Adrenal gland (tissue), 12 donors: ENCODE data around the gene WFS1. TPM values are rescaled to one million over a fixed set of nuclear protein-coding genes. Genes with fewer than 3 reads are reported as not detected.

Source experiments
- DNase-seq, 7 donors: peaks; one replicate each; pipeline ENCODE4 v3.0.0-alpha.2; 2019 to 2020
- H3K27ac ChIP-seq, 5 donors: fragments of 200-600 bp; sonication (generic) in 4 of 5; 1 replicate in 3 of 5; 2 replicates in 2 of 5; pipeline versions ENCODE4 v1.5.1 to v1.8.0; 2016 to 2020; ENCODE audit warnings: mild to moderate bottlenecking in 1 of 5
- H3K27me3 ChIP-seq: fragments of 200-600 bp; 2 replicates; pipeline ENCODE4 v1.8.0; 2021
- H3K36me3 ChIP-seq, 2 donors: fragments of 200-600 bp; replicated peaks in 1 of 2; 1 replicate in 1 of 2; 2 replicates in 1 of 2; pipeline versions ENCODE4 v1.5.1 to v1.8.0; 2018 to 2022
- H3K4me1 ChIP-seq, 2 donors: fragments of 200-600 bp; replicated peaks in 1 of 2; 1 replicate in 1 of 2; 2 replicates in 1 of 2; pipeline versions ENCODE4 v1.5.1 to v1.8.0; 2018 to 2021
- H3K4me3 ChIP-seq, 4 donors: fragments of 200-600 bp; sonication (generic) in 3 of 4; one replicate each; pipeline ENCODE4 v1.5.1; 2016 to 2018
- H3K9me3 ChIP-seq, 3 donors: fragments of 200-600 bp; sonication (generic) in 1 of 3; replicated peaks in 1 of 3; 1 replicate in 2 of 3; 2 replicates in 1 of 3; pipeline versions ENCODE4 v1.5.1 to v1.8.0; 2016 to 2021
- CTCF ChIP-seq, 6 experiments: fragments of 450-650 bp in 4 of 6; fragments of 200-600 bp in 2 of 6; sonication (generic) in 1 of 6; IDR thresholded peaks; 1 replicate in 5 of 6; 2 replicates in 1 of 6; pipeline versions ENCODE4 v1.5.1 to v1.8.0; 2016 to 2021; ENCODE audit warnings: antibody characterized with exemption in 6 of 6, mild to moderate bottlenecking in 2 of 6, moderate library complexity in 1 of 6
- POLR2A ChIP-seq, 2 donors: fragments of 450-650 bp; IDR thresholded peaks; one replicate each; pipeline ENCODE4 v1.6.1; 2017; ENCODE audit warnings: antibody characterized with exemption in 2 of 2, mild to moderate bottlenecking in 2 of 2, moderate library complexity in 1 of 2
- WGBS, 4 donors: extraction: QIAGEN DNeasy Blood & Tissue Kit in 2 of 4; methylation state at CpG; one replicate each; pipeline versions ENCODE4 v1.1.5 to v1.1.7; 2013 to 2017; 5-methylcytosine and 5-hydroxymethylcytosine counted together
- intact Hi-C, 2 donors: fragments of 100-400 bp; cut with DNase I; formaldehyde crosslinking; loops; one replicate each; pipeline versions ENCODE4 v1.14.1 to v1.15.0; 2022 to 2023
- polyA plus RNA-seq, 3 donors: library from polyadenylated mRNA; stranded (reverse); fragments of 200-250 nt in 2 of 3; fragments of 350-450 nt in 1 of 3; fragmentation: Illumina TruSeq in 1 of 3; extraction: RNeasy Lipid Tissue Mini Kit (QIAGEN cat#74804) in 1 of 3; gene quantifications; one replicate each; pipeline ENCODE4 v1.2.3, GENCODE V29; 2013 to 2014
- total RNA-seq, 9 donors: library from RNA; depleted of rRNA in 4 of 9; stranded (reverse); fragments of >200 nt in 4 of 9; fragments of 120-200 nt in 1 of 9; fragmentation: NEBNext Ultra II Directional in 1 of 9; extraction: Animal tissue kit (Norgen Biotek cat#: 25700) in 1 of 9; gene quantifications; one replicate each; pipeline versions ENCODE4 v1.1.0 to v1.2.4, GENCODE V29; 2013 to 2023
- donor health status: healthy with polysubstance abuse.
- donor health status: Bipolar disorder and iron deficiency.
- donor health status: DM: yes; HTN: yes; CAD: no.
- donor health status: DM: no; HTN: no; CAD: no.
- donor health status: DM: no; HTN: no; CAD: no.
- donor health status: DM: yes; HTN: yes; CAD: no.

The WFS1 gene
- total and polyA plus RNA-seq, 12 donors: 20.8 to 64.4 (median 33.1) TPM

GRCh38 chr4:6275898-6276806 is 6.5 kb downstream of the WFS1 start:
- Histone ChIP-seq H3K4me3 (no peak overlapping the region), H3K9me3 (no peaks in the 10 kb centered on the region)
- 66 to 72% (median 71%) methylated on average over 16 to 22 of the region's 22 CpGs for WGBS, 4 donors

DNA sequence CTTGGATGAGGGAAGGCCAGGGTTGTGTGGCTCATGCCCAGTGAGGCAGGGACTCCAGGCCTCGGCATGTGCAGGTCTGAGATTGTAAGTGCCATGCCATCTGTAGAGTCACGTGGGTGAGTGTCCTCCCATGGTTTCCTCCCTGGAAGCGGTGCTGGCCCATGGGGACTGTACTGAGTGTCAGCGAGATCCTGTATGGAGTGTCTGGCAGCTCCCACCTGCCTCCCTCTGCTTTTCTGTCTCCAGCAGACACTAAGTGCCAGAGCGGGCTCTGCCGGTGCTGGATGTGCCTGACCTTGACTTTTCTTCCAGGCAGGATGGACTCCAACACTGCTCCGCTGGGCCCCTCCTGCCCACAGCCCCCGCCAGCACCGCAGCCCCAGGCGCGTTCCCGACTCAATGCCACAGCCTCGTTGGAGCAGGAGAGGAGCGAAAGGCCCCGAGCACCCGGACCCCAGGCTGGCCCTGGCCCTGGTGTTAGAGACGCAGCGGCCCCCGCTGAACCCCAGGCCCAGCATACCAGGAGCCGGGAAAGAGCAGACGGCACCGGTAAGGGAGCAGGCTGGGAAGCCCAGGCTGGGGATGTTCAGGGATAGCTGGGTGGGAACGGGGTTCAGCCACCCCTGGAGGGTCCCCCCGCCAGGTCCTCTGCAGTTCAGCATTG is 7.6 kb downstream of the WFS1 start:
- Histone ChIP-seq H3K27ac (peak overlapping the region in 2 of 5 donors; percentile 65 to 67), H3K27me3 (no peaks in the 10 kb centered on the region), H3K4me3 (no peak overlapping the region), H3K4me1 (peaks cover 25 to 79% of the 10 kb centered on the region in 2 donors), H3K9me3 (no peaks in the 10 kb centered on the region), H3K36me3 (peaks cover 0 to 3% of the 10 kb centered on the region in 2 donors)
- no peak for TF ChIP-seq POLR2A (IDR thresholded peaks at IDR 0.05)
- no peak for TF ChIP-seq CTCF (IDR thresholded peaks at IDR 0.05)
- WGBS, 4 donors: 47 to 59% (median 51%) methylated on average over 8 to 24 of the region's 24 CpGs
- intact Hi-C loops: no loop called here
- peak; percentile 40 to 85 (median 50) for DNase-seq

More at GRCh38 chr4:6275898-6276806, 6.5 kb downstream of the WFS1 start:
- no peak for TF ChIP-seq POLR2A (IDR thresholded peaks at IDR 0.05)
- TF ChIP-seq CTCF (IDR thresholded peaks at IDR 0.05): no peak
- H3K36me3 ChIP-seq: peaks cover 0 to 3% of the 10 kb centered on the region in 2 donors
- H3K4me1 ChIP-seq: peaks cover 25 to 79% of the 10 kb centered on the region in 2 donors
- H3K27ac ChIP-seq: peak overlapping the region in 2 of 5 donors; percentile 65 to 67
- DNase-seq: peak in 1 of 7 donors; percentile 72
- H3K27me3 ChIP-seq: no peaks in the 10 kb centered on the region
- intact Hi-C loops: no loop called here

DNA sequence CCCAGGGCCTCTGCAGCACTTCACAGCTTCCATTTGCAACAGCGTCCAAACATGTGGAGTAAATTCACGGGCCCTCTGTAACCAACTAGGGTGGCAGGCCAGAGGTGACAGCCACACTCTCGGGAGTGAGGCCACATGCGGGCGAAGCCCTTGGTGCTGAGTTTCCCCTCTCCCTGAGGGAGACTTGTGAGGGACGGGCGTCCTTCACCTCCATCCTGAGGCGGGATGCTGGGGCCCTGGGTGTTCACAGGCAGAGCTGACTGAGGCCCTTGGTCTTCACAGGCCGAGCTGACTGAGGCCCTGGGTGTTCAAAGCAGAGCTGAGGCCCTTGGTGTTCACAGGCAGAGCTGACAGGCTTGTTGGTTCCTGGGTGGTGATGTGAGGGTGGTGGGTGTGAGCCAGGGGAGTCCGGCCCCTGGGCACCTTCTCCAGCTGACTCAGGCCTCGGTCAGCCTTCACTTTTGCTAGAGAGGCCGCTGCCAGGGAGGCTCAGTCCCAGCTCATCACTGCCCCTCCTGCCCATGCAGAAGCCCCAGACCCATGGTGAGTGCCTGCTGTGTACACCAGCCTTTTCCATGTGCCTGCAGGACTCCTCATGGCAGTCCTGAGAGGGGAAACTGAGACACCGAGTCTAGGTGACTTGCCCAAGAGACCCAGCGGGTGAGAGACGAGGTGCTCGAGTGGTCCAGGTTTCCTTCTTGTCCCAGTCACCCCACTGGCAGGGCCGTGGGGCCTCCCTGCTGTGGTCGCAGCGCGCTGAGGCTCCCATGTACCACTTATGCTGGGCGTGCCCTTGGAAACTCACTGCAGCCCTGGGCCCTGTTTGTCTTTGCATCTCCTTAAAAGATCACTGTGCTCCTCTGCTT is 8.5 kb downstream of the WFS1 start:
- Histone ChIP-seq H3K36me3 (peaks cover 0 to 3% of the 10 kb centered on the region in 2 donors), H3K4me1 (peaks cover 24 to 75% of the 10 kb centered on the region in 2 donors), H3K4me3 (no peak overlapping the region), H3K9me3 (no peaks in the 10 kb centered on the region), H3K27ac (peak overlapping the region in 2 of 5 donors; percentile 65 to 67), H3K27me3 (no peaks in the 10 kb centered on the region)
- 65 to 79% (median 73%) methylated on average over 7 to 21 of the region's 21 CpGs for WGBS, 4 donors
- intact Hi-C loops: no loop called here
- TF ChIP-seq POLR2A (IDR thresholded peaks at IDR 0.05) (no peak), CTCF (IDR thresholded peaks at IDR 0.05) (no peak)
- DNase-seq: no peak
